Uterus (tissue), 4 donors: ENCODE results near the gene WDR27. TPM values are rescaled to one million over a fixed set of nuclear protein-coding genes. Genes with fewer than 3 reads are reported as not detected.

Experiments
- DNase-seq, 2 donors: peaks; one replicate each; pipeline ENCODE4 v3.0.0-alpha.2; 2019 to 2020
- H3K27ac ChIP-seq, 2 donors: fragments of 200-600 bp; sonication (generic); 1 replicate in 1 of 2; 2 replicates in 1 of 2; pipeline ENCODE4 v1.5.1; 2016 to 2018
- H3K27me3 ChIP-seq, 2 donors: fragments of 200-600 bp; sonication (generic); one replicate each; pipeline ENCODE4 v1.5.1; 2018 to 2019; ENCODE audit warnings: control low read depth in 1 of 2
- H3K36me3 ChIP-seq, 2 donors: fragments of 200-600 bp; sonication (generic); one replicate each; pipeline ENCODE4 v1.5.1; 2019; ENCODE audit warnings: control low read depth in 1 of 2
- H3K4me1 ChIP-seq, 2 donors: fragments of 200-600 bp; sonication (generic); one replicate each; pipeline ENCODE4 v1.5.1; 2018 to 2019; ENCODE audit warnings: control low read depth in 1 of 2
- H3K4me3 ChIP-seq, 2 donors: fragments of 200-600 bp; sonication (generic); 1 replicate in 1 of 2; 2 replicates in 1 of 2; pipeline ENCODE4 v1.5.1; 2018 to 2019; ENCODE audit warnings: mild to moderate bottlenecking in 1 of 2
- H3K9me3 ChIP-seq, 2 donors: fragments of 200-600 bp; sonication (generic); one replicate each; pipeline ENCODE4 v1.5.1; 2019; ENCODE audit warnings: control low read depth in 1 of 2
- CTCF ChIP-seq, 4 experiments: fragments of 200-600 bp in 2 of 4; fragments of 450-650 bp in 2 of 4; sonication (generic) in 2 of 4; IDR thresholded peaks; one replicate each; pipeline ENCODE4 v1.5.1; 2016 to 2019; ENCODE audit warnings: antibody characterized with exemption in 4 of 4, mild to moderate bottlenecking in 2 of 4, moderate library complexity in 1 of 4
- POLR2A ChIP-seq, 2 donors: fragments of 450-650 bp; IDR thresholded peaks; one replicate each; pipeline ENCODE4 v1.6.1; 2016; ENCODE audit warnings: antibody characterized with exemption in 2 of 2, mild to moderate bottlenecking in 1 of 2, moderate library complexity in 1 of 2
- intact Hi-C: fragments of 100-400 bp; cut with DNase I; formaldehyde crosslinking; loops from one replicate; pipeline ENCODE4 v1.15.1; 2023; ENCODE audit warnings: low total_unique reads
- total RNA-seq, 4 donors: library from RNA; depleted of rRNA in 3 of 4; stranded (reverse); fragments of >200 nt in 3 of 4; gene quantifications; one replicate each; pipeline versions ENCODE4 v1.1.0 to v1.2.4, GENCODE V29; 2014 to 2023
- donor health status: DM: yes; HTN: yes; CAD: no.

WDR27 gene
- total RNA-seq, 4 donors from 2014 or later: 41.8 to 69.7 (median 59.7) TPM

- H3K27me3 ChIP-seq: no peaks in the 10 kb centered on the region
- no peak overlapping the region for H3K27ac ChIP-seq
- no peaks in the 10 kb centered on the region for H3K4me1 ChIP-seq
- intact Hi-C loops: no loop called here
- TF ChIP-seq CTCF (IDR thresholded peaks at IDR 0.05): no peak
- no peak for TF ChIP-seq POLR2A (IDR thresholded peaks at IDR 0.05)
- no peaks in the 10 kb centered on the region for H3K36me3 ChIP-seq
- H3K9me3 ChIP-seq: no peaks in the 10 kb centered on the region
- DNase-seq: no peak
- H3K4me3 ChIP-seq: no peak overlapping the region
Observed at GRCh38 chr6:169720207-169720855, 18.5 kb upstream of the WDR27 start.

GRCh38 chr6:169719117-169719516 is 17.3 kb upstream of the WDR27 start:
- intact Hi-C loops: no loop called here
- DNase-seq: no peak

GRCh38 chr6:169714595-169714994 is 12.8 kb upstream of the WDR27 start:
- no peak for TF ChIP-seq CTCF (IDR thresholded peaks at IDR 0.05)
- TF ChIP-seq POLR2A (IDR thresholded peaks at IDR 0.05): no peak
- no peak overlapping the region for H3K27ac ChIP-seq
- H3K27me3 ChIP-seq: no peaks in the 10 kb centered on the region
- no peaks in the 10 kb centered on the region for H3K4me1 ChIP-seq
- no peaks in the 10 kb centered on the region for H3K9me3 ChIP-seq
- DNase-seq: no peak
- no peaks in the 10 kb centered on the region for H3K36me3 ChIP-seq
- no peak overlapping the region for H3K4me3 ChIP-seq
- intact Hi-C loops: no loop called here

More at GRCh38 chr6:169719117-169719516, 17.3 kb upstream of the WDR27 start:
- Histone ChIP-seq H3K9me3 (no peaks in the 10 kb centered on the region), H3K4me1 (no peaks in the 10 kb centered on the region), H3K27ac (no peak overlapping the region), H3K27me3 (no peaks in the 10 kb centered on the region), H3K36me3 (no peaks in the 10 kb centered on the region), H3K4me3 (no peak overlapping the region)
- TF ChIP-seq POLR2A (IDR thresholded peaks at IDR 0.05) (no peak), CTCF (IDR thresholded peaks at IDR 0.05) (no peak)

GRCh38 chr6:169714178-169714577 is 12.3 kb upstream of the WDR27 start:
- no peak for DNase-seq
- no peak for TF ChIP-seq CTCF (IDR thresholded peaks at IDR 0.05)
- TF ChIP-seq POLR2A (IDR thresholded peaks at IDR 0.05): no peak
- H3K36me3 ChIP-seq: no peaks in the 10 kb centered on the region
- no peak overlapping the region for H3K27ac ChIP-seq
- no peaks in the 10 kb centered on the region for H3K27me3 ChIP-seq
- H3K4me1 ChIP-seq: no peaks in the 10 kb centered on the region
- H3K9me3 ChIP-seq: no peaks in the 10 kb centered on the region
- no peak overlapping the region for H3K4me3 ChIP-seq
- intact Hi-C loops: no loop called here

GRCh38 chr6:169710009-169710408 is 8.2 kb upstream of the WDR27 start:
- Histone ChIP-seq H3K9me3 (no peaks in the 10 kb centered on the region), H3K27ac (no peak overlapping the region), H3K36me3 (no peaks in the 10 kb centered on the region), H3K4me3 (no peak overlapping the region), H3K27me3 (no peaks in the 10 kb centered on the region), H3K4me1 (no peaks in the 10 kb centered on the region)
- intact Hi-C loops: no loop called here
- no peak for DNase-seq
- TF ChIP-seq POLR2A (IDR thresholded peaks at IDR 0.05) (no peak), CTCF (IDR thresholded peaks at IDR 0.05) (no peak)
